Fibroblast of skin of back (primary cell): ENCODE measurements around the gene DEAF1.

Experiments used
- DNase-seq: peaks from one replicate; pipeline ENCODE4 v3.0.0-alpha.2; 2013

DEAF1 gene

GRCh38 chr11:620935-621814 lies 73.8 kb downstream of the DEAF1 start:
- no peak for DNase-seq

GRCh38 chr11:620201-620600 lies 74.8 kb downstream of the DEAF1 start:
- DNase-seq, result no peak

GRCh38 chr11:619628-620050 lies 75.4 kb downstream of the DEAF1 start:
- DNase-seq, result no peak

GRCh38 chr11:618856-619627 lies 76.0 kb downstream of the DEAF1 start:
- no peak for DNase-seq

DNA sequence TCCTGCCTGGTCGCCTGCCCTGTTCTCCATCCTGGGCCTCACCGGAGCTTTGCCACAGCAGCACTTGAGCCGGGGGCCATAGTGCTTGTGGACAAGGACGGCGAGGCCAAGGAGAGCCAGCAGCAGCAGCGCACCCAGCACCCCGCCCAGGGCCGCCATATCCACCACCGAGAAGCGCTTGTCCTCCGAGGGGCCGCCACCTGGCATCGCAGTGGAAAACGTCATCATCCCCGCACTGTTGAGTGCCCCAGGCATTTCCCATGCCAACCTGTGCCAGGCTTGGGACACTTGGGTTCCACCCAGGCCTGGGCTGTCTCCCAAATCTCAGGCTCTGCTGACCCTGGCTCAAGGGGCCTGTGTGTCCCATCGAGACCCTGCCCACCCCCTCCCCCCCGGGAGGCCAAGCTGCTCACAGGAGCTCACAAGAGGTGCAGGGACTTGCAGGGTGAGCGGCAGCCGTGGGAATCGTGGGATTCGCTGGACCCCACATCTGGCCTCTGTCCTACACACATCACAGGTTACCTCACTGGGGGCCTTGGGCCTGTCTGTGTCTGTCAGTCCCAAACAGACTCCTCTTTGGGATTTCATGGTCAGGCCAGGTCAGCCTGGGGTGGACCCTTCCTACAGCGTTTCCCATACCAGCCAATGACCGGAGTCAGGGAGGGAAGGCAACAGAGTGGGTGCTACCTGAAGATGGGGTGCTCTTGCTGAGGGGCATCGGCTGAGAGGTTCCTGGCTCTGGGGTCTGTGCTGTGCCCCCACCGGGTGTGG lies 76.9 kb downstream of the DEAF1 start:
- DNase-seq, result no peak

GRCh38 chr11:617199-617911 lies 77.7 kb downstream of the DEAF1 start:
- no peak for DNase-seq

GRCh38 chr11:616320-617198 lies 78.5 kb downstream of the DEAF1 start:
- no peak for DNase-seq

GRCh38 chr11:615504-616319 lies 79.3 kb downstream of the DEAF1 start, which contains the start of gene IRF7:
TSS of gene IRF7 (minus strand) at chr11:615950. CDS start at chr11:615364, 586 bp downstream.
- DNase-seq, result peak; percentile 92

DNA sequence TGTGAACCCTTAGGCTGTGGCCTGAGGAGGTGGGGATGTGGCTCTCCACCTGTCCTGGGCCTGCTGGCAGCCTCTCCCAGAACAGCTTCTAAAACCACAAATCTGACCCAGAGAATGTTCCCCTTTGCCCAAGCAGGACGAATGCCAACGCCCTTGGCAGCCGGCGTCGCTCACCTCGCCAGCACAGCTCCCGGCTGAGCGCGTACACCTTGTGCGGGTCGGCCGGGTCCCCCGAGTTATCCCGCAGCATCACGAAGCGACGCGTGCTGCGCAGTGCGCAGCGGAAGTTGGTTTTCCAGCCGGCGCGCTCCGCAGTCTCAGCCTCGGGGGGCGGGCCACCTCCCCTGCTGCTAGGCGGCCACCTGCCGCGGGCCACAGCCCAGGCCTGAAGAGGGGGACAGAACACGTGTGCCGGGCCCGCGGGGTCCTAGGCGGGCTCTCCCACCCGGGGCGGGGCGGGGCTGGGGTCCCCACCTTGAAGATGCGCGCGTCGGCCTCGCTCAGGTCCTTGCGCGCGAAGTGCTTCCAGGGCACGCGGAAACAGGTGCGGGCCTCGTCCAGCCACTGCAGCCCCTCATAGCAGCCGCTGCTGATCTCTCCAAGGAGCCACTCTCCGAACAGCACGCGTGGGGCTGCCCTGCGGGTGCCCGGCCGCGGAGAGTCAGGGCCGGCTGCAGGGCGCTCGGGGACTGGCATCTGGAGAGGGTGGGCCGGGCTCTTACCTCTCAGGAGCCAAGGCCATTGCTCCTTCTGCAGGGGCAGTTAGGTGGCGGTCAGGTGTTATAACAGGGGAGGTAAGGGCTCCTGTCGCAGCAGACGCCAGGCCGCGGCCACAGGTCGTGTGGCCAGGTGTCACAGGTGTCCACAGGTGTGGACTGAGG lies 80.2 kb downstream of the DEAF1 start:
- DNase-seq, result no peak

GRCh38 chr11:614021-614622 lies 80.9 kb downstream of the DEAF1 start:
- DNase-seq, result no peak

DNA sequence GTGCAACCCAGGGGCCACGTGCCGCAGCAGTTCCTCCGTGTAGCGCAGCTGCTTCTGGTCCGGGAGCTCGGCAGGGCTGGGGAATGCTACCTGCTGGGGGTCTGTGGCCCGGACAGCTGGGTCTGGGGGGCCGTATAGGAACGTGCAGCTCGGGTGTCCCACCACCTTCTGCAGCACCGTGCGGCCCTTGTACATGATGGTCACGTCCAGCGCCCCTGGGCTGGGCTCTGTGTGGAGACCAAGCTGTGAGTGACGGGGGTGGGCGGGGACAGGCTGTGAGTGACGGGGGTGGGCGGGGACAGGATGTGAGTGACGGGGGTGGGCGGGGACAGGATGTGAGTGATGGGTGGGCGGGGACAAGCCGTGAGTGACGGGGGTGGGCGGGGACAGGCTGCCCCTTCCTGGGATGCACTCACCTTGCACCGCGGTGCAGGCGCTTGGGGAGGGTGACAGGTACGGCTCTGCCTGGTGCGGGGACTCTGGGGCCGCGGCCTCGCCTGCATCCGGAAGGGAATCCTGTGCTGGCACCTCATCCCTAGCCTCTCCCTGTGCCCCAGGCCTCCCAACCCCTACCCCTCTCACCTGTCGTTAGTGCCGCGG lies 81.6 kb downstream of the DEAF1 start:
- peak; percentile 30 for DNase-seq

DNA sequence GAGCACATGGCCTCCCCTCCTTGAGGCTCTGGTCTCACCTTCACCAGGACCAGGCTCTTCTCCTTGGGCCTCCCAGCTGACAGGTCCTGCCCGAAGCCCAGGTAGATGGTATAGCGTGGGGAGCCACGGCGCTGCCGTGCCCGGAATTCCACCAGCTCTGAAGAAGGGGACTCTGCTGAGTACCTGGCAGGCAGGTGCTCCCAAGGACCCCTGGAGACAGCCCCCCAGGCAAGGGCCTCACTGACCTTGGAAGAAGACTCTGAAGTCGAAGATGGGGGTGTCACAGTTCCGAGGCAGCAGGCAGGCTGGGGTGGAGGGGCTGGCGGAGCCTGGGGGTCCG lies 82.1 kb downstream of the DEAF1 start:
- DNase-seq, result no peak

DNA sequence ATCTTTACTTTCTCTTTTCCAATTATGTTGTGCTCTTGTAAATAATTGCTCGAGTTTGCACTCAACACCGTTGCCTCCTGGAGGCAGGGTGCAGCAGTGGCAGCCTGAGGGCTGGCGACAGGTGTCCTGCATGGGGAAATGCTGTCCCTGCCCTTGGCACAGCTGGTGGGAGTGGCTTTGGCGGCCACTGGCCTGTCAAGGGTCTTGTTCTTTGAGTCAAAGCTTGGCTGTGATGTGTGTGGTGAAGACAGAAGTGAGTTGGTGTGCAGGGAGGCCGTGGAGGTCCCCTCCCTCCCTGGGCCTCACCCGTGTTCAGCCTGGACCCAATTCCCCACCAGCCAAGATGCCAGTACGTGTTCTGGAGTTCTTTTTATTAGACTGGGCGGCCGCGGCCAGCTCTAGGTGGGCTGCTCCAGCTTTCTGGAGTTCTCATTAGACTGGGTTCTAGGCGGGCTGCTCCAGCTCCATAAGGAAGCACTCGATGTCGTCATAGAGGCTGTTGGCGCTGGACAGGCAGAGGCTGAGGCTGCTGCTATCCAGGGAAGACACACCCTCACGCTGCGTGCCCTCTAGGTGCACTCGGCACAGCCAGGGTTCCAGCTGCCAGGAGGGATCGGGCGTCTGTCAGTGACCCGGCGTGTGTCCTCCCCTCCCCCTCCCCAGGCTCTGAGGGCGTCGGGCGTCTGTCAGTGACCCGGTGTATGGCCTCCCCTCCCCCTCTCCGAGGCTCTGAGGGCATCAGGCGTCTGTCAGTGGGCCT lies 82.6 kb downstream of the DEAF1 start:
- no peak for DNase-seq

DNA sequence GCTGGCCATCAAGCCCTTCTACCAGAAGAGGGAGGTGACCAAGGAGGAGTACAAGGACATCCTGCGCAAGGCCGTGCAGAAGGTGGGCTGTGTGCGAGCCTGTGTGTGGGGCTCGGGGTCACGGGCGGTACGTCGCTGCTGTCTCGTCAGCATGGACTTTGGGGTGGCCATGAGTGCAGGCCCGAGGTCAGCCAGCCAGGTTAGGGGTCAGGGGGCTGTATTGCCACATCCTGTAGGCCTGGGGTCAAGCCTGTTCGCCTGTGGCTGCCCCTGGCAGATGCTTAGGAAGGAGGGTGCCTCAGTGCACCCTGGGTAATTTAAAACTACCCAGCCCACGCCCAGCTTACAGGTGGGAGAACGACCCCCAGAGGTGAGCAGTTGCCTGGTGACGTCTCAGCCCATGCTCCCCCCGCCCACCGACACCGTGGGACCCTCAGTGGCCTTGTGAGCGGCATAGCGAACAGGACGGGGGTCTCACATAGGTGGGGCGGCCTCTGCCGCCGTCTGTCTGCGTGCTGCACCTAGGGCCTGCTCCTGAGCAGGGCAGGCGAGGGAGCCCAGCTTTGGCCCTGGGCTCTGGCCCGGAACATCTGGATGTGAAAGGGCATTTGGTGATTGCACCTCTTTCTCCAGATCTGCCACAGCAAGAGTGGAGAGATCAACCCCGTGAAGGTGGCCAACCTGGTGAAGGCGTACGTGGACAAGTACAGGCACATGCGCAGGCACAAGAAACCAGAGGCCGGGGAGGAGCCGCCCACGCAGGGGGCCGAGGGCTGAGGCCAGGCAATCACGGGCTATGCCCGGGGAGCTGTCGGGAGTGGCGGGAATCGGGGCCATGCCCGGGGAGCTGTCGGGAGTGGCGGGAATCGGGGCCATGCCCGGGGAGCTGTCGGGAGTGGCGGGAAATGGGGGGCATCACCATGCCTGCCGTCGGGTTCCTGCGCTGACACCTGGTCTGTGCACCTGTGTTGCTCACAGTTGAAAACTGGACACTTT lies 83.7 kb downstream of the DEAF1 start:
- no peak for DNase-seq

- DNase-seq, result no peak
Measured at GRCh38 chr11:610146-610801, 84.7 kb downstream of the DEAF1 start.

DNA sequence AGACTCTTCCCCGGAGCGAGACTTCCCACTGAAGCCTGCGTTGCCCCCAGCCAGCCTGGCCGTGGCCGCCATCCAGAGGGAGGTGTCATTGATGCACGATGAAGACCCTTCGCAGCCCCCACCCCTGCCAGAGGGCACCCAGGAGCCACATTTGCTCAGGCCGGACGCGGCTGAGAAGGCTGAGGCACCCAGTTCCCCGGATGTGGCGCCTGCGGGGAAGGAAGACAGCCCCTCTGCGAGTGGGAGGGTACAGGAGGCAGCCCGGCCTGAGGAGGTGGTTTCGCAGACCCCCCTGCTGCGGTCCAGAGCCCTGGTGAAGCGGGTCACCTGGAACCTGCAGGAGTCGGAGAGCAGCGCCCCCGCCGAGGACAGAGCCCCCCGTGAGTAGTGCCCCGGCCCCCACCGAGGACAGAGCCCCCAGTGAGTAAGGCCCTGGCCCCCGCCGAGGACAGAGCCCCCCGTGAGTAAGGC lies 85.6 kb downstream of the DEAF1 start:
- no peak for DNase-seq
